ENCODE data around the gene GOLT1A.

The GOLT1A gene

GRCh38 chr1:204190212-204191211, 23.3 kb downstream of the GOLT1A start:
- no peak for DNase-seq (ENCODE audit: low read depth)

- no peak for DNase-seq (ENCODE audit: low read depth)
Observed at GRCh38 chr1:204188959-204189639, 24.7 kb downstream of the GOLT1A start.

- DNase-seq (ENCODE audit: low read depth) = no peak
Observed at GRCh38 chr1:204186597-204186996, 27.2 kb downstream of the GOLT1A start.

- no peak for DNase-seq (ENCODE audit: low read depth)
Observed at GRCh38 chr1:204181116-204181515, 32.7 kb downstream of the GOLT1A start.

- no peak for DNase-seq (ENCODE audit: low read depth)
Observed at GRCh38 chr1:204180133-204180532, 33.7 kb downstream of the GOLT1A start.

GRCh38 chr1:204178487-204179281, 35.1 kb downstream of the GOLT1A start:
- no peak for DNase-seq (ENCODE audit: low read depth)

GRCh38 chr1:204177133-204177532, 36.7 kb downstream of the GOLT1A start:
- no peak for DNase-seq (ENCODE audit: low read depth)

- no peak for DNase-seq (ENCODE audit: low read depth)
Observed at GRCh38 chr1:204176049-204176448, 37.7 kb downstream of the GOLT1A start.

- no peak for DNase-seq (ENCODE audit: low read depth)
Observed at GRCh38 chr1:204174958-204175357, 38.8 kb downstream of the GOLT1A start.

GRCh38 chr1:204172404-204173029, 41.3 kb downstream of the GOLT1A start:
- DNase-seq (ENCODE audit: low read depth) = no peak

GRCh38 chr1:204171751-204172178, 42.0 kb downstream of the GOLT1A start:
- DNase-seq (ENCODE audit: low read depth) = no peak

- no peak for DNase-seq (ENCODE audit: low read depth)
Observed at GRCh38 chr1:204170494-204171155, 43.2 kb downstream of the GOLT1A start.

GRCh38 chr1:204169858-204170257, 43.9 kb downstream of the GOLT1A start:
- no peak for DNase-seq (ENCODE audit: low read depth)

GRCh38 chr1:204167730-204168129, 46.1 kb downstream of the GOLT1A start:
- no peak for DNase-seq (ENCODE audit: low read depth)

GRCh38 chr1:204166219-204166618, 47.6 kb downstream of the GOLT1A start, which contains the start of gene REN:
REN (minus strand) TSS chr1:204166337; CDS start chr1:204166293, 44 bp downstream.
- no peak for DNase-seq (ENCODE audit: low read depth)

- DNase-seq (ENCODE audit: low read depth) = peak; percentile 74
Observed at GRCh38 chr1:204162494-204163074, 51.2 kb downstream of the GOLT1A start.

GRCh38 chr1:204161609-204162493, 51.9 kb downstream of the GOLT1A start:
- no peak for DNase-seq (ENCODE audit: low read depth)

GRCh38 chr1:204157962-204158361, 55.8 kb downstream of the GOLT1A start:
- DNase-seq (ENCODE audit: low read depth) = no peak

GRCh38 chr1:204155881-204156280, 57.9 kb downstream of the GOLT1A start:
- DNase-seq (ENCODE audit: low read depth) = no peak
